Endometrial microvascular endothelial cells (primary cell): Measurements from ENCODE around the gene CFAP119. TPM values are rescaled to one million over a fixed set of nuclear protein-coding genes. Genes with fewer than 3 reads are reported as not detected.

Experiments used
- in situ Hi-C: cut with HindIII; loops from 2 replicates; pipeline ENCODE4 v1.10.0; 2017; ENCODE audit warnings: low sequenced_read_pairs, low pct_unique_long_range_greater_than_20kb; ENCODE audit errors: inconsistent ontology term
- total RNA-seq: library from RNA; depleted of rRNA; stranded (reverse); fragments of >200 nt; gene quantifications from one replicate; pipeline ENCODE4 v1.2.3, GENCODE V29; 2015; ENCODE audit errors: inconsistent ontology term

Gene CFAP119
- total RNA-seq: 1.2 TPM

- in situ Hi-C loops: no loop called here
Observed at GRCh38 chr16:30761928-30762902, at the start of gene CFAP119, which contains the start of gene RNF40. Gene CFAP119 (minus strand): TSS chr16:30762062. CDS start chr16:30761748, 314 bp downstream. Gene RNF40 (plus strand): TSS chr16:30762322. CDS start chr16:30762546, 224 bp downstream.

- in situ Hi-C loops: loop anchor here (10.0 kb wide), 1 partner anchor 65 kb away; no protein-coding TSS in a partner anchor
Observed at GRCh38 chr16:30809675-30810074, 47.8 kb upstream of the CFAP119 start.

- in situ Hi-C loops: loop anchor here (10.0 kb wide), 1 partner anchor 66 kb away; no protein-coding TSS in a partner anchor
Observed at GRCh38 chr16:30808890-30809426, 47.1 kb upstream of the CFAP119 start.

- in situ Hi-C loops: loop anchor here (10.0 kb wide), 1 partner anchor 67 kb away; no protein-coding TSS in a partner anchor
Observed at GRCh38 chr16:30808146-30808545, 46.3 kb upstream of the CFAP119 start.

GRCh38 chr16:30805370-30806169 lies 43.7 kb upstream of the CFAP119 start:
- in situ Hi-C loops: loop anchor here (10.0 kb wide), 1 partner anchor 69 kb away; no protein-coding TSS in a partner anchor

GRCh38 chr16:30805056-30805369 lies 43.2 kb upstream of the CFAP119 start:
- in situ Hi-C loops: loop anchor here (10.0 kb wide), 1 partner anchor 70 kb away; no protein-coding TSS in a partner anchor

GRCh38 chr16:30802936-30803335 lies 41.1 kb upstream of the CFAP119 start:
- in situ Hi-C loops: loop anchor here (10.0 kb wide), 1 partner anchor 72 kb away; no protein-coding TSS in a partner anchor

- in situ Hi-C loops: no loop called here
Observed at GRCh38 chr16:30797670-30798309, 35.9 kb upstream of the CFAP119 start.

- in situ Hi-C loops: no loop called here
Observed at GRCh38 chr16:30794634-30795033, 32.8 kb upstream of the CFAP119 start.

GRCh38 chr16:30793508-30794069 lies 31.7 kb upstream of the CFAP119 start:
- in situ Hi-C loops: no loop called here

GRCh38 chr16:30787613-30788378 lies 25.9 kb upstream of the CFAP119 start:
- in situ Hi-C loops: no loop called here

GRCh38 chr16:30786936-30787612 lies 25.2 kb upstream of the CFAP119 start, which contains the start of gene ZNF629:
Gene ZNF629 (minus strand): TSS chr16:30787205. CDS start chr16:30784482, 2,723 bp downstream.
- in situ Hi-C loops: no loop called here

- in situ Hi-C loops: no loop called here
Observed at GRCh38 chr16:30786115-30786935, 24.5 kb upstream of the CFAP119 start.

- in situ Hi-C loops: no loop called here
Observed at GRCh38 chr16:30785126-30786106, 23.6 kb upstream of the CFAP119 start.

- in situ Hi-C loops: no loop called here
Observed at GRCh38 chr16:30784215-30784614, 22.4 kb upstream of the CFAP119 start.
